Lung (tissue), 12 donors: ENCODE results near the gene ENTPD2. TPM values are rescaled to one million over a fixed set of nuclear protein-coding genes. Genes with fewer than 3 reads are reported as not detected.
A peak's percentile ranks its signal among the peaks of the same experiment; 100 is the strongest.

ENCODE experiments used
- ATAC-seq: fragments of 200-7000 bp; cut with Tn5 transposase; one replicate; pipeline ENCODE4 v1.9.1; 2020; ENCODE audit warnings: moderate number of reproducible peaks; ENCODE audit not compliant: insufficient read depth, low FRiP score
- DNase-seq, 3 donors: peaks; one replicate each; pipeline ENCODE4 v3.0.0-alpha.2; 2013 to 2017
- H3K27ac ChIP-seq, 2 donors: one replicate each; pipeline ENCODE4 v1.5.1; 2013; ENCODE audit warnings: mild to moderate bottlenecking in 2 of 2, moderate library complexity in 2 of 2, control low read depth in 1 of 2, inconsistent platforms in 1 of 2, low read depth in 1 of 2, low read length in 1 of 2
- H3K27me3 ChIP-seq, 3 donors: one replicate each; pipeline ENCODE4 v1.5.1; 2013; ENCODE audit warnings: low read length in 2 of 3; ENCODE audit not compliant: control insufficient read depth in 3 of 3, insufficient read depth in 3 of 3
- H3K36me3 ChIP-seq, 4 donors: one replicate each; pipeline ENCODE4 v1.5.1; 2013; ENCODE audit warnings: low read length in 4 of 4, mild to moderate bottlenecking in 1 of 4, moderate library complexity in 1 of 4; ENCODE audit not compliant: control insufficient read depth in 4 of 4, insufficient read depth in 4 of 4
- H3K4me1 ChIP-seq, 5 donors: one replicate each; pipeline ENCODE4 v1.5.1; 2013; ENCODE audit warnings: low read length in 5 of 5, mild to moderate bottlenecking in 2 of 5, moderate library complexity in 1 of 5; ENCODE audit not compliant: control insufficient read depth in 5 of 5, insufficient read depth in 5 of 5
- H3K4me3 ChIP-seq: one replicate; pipeline ENCODE4 v1.5.1; 2013; ENCODE audit warnings: mild to moderate bottlenecking, control low read depth, moderate library complexity
- H3K9ac ChIP-seq, 2 donors: one replicate each; pipeline ENCODE4 v1.5.1; 2013; ENCODE audit warnings: low read length in 2 of 2, control low read depth in 1 of 2; ENCODE audit not compliant: insufficient read depth in 1 of 2
- H3K9me3 ChIP-seq, 4 donors: one replicate each; pipeline ENCODE4 v1.5.1; 2013; ENCODE audit warnings: low read length in 3 of 4, mild to moderate bottlenecking in 1 of 4, moderate library complexity in 1 of 4; ENCODE audit not compliant: control insufficient read depth in 4 of 4, insufficient read depth in 3 of 4
- WGBS, 2 donors: extraction: QIAGEN DNeasy Blood & Tissue Kit; methylation state at CpG; one replicate each; pipeline ENCODE4 v1.1.7; 2013; 5-methylcytosine and 5-hydroxymethylcytosine counted together
- polyA plus RNA-seq, 2 donors: library from polyadenylated mRNA; stranded (reverse); fragments of 200-250 nt; gene quantifications; one replicate each; pipeline ENCODE4 v1.2.1, GENCODE V29; 2013
- total RNA-seq, 2 donors: library from RNA; depleted of rRNA in 1 of 2; stranded (reverse); fragments of >200 nt in 1 of 2; gene quantifications; one replicate each; pipeline ENCODE4 v1.2.1, GENCODE V29; 2014 to 2021
- TF ChIP-seq, protein P1 (sequence below): IDR thresholded peaks from 2 replicates; pipeline ENCODE4 v1.5.1; 2012; ENCODE audit warnings: mild to moderate bottlenecking; ENCODE audit errors: control extremely low read depth, extremely low read depth
- donor health status: control.
- donor health status: control.
- donor health status: Bipolar disorder and iron deficiency.
- donor health status: healthy.
- donor health status: DM: yes; HTN: yes; CAD: no.

The ENTPD2 gene
- total and polyA plus RNA-seq, 4 donors: 0.39 to 3.2 (median 1.2) TPM

DNA sequence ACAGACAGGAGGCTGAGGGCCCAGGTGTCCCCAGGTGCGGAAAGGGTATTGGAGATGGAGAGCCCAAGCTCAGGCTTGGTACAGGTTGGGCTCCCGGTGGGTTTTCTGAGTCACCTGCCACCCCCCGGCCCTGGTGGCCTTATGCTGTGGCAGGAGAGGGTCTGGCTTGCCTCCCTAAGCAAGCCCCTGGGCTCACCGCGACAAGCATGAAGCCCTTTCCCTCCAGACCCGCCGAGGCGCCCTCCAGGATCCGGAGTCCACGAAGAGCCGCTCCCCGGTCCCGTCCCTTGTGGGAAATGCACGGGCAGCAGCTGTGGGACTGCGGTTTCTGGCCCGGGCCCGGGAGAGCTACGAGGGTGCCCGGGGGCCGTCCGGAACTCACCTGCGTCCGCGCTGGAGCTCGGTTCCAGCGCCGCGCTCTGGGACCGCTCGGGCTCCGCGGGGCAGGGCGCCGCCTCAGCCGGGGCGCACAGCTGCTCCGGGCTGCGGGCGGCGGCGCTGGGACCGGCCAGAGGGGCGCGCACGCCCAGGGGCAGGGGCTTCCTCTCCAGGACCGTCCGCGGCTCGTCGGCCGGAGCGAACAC is 15.7 kb upstream of the ENTPD2 start:
- DNase-seq (no peak), ATAC-seq (no peak)
- TF ChIP-seq, protein P1, sequence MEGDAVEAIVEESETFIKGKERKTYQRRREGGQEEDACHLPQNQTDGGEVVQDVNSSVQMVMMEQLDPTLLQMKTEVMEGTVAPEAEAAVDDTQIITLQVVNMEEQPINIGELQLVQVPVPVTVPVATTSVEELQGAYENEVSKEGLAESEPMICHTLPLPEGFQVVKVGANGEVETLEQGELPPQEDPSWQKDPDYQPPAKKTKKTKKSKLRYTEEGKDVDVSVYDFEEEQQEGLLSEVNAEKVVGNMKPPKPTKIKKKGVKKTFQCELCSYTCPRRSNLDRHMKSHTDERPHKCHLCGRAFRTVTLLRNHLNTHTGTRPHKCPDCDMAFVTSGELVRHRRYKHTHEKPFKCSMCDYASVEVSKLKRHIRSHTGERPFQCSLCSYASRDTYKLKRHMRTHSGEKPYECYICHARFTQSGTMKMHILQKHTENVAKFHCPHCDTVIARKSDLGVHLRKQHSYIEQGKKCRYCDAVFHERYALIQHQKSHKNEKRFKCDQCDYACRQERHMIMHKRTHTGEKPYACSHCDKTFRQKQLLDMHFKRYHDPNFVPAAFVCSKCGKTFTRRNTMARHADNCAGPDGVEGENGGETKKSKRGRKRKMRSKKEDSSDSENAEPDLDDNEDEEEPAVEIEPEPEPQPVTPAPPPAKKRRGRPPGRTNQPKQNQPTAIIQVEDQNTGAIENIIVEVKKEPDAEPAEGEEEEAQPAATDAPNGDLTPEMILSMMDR: no peak
- Histone ChIP-seq H3K4me1 (peaks cover 0 to 23% (median 0%) of the 10 kb centered on the region in 5 donors), H3K36me3 (no peaks in the 10 kb centered on the region), H3K27ac (no peak overlapping the region), H3K9ac (no peak overlapping the region), H3K27me3 (no peaks in the 10 kb centered on the region), H3K4me3 (no peak overlapping the region), H3K9me3 (no peaks in the 10 kb centered on the region)
- WGBS, 2 donors: 6 to 9% methylated on average over 33 to 52 of the region's 52 CpGs

- WGBS, 2 donors: 91 to 94% methylated on average over 16 to 17 of the region's 17 CpGs
These were observed 15.0 kb upstream of the ENTPD2 start for GRCh38 chr9:137068539-137069507.

GRCh38 chr9:137067860-137068538 is 14.1 kb upstream of the ENTPD2 start:
- no peak overlapping the region for H3K27ac ChIP-seq
- no peaks in the 10 kb centered on the region for H3K36me3 ChIP-seq
- TF ChIP-seq, protein P1: peak; percentile 79
- 55 to 57% methylated on average over 12 of the region's 12 CpGs for WGBS, 2 donors
- H3K9me3 ChIP-seq: no peaks in the 10 kb centered on the region
- no peaks in the 10 kb centered on the region for H3K27me3 ChIP-seq
- H3K4me1 ChIP-seq: peaks cover 0 to 23% (median 2%) of the 10 kb centered on the region in 5 donors
- no peak overlapping the region for H3K9ac ChIP-seq
- no peak overlapping the region for H3K4me3 ChIP-seq
- ATAC-seq (no peak), DNase-seq (peak; percentile 77 to 81 (median 77))

More at GRCh38 chr9:137068539-137069507, 15.0 kb upstream of the ENTPD2 start:
- Histone ChIP-seq H3K4me3 (no peak overlapping the region), H3K4me1 (peaks cover 0 to 23% (median 0%) of the 10 kb centered on the region in 5 donors), H3K9ac (no peak overlapping the region), H3K36me3 (no peaks in the 10 kb centered on the region), H3K9me3 (no peaks in the 10 kb centered on the region), H3K27me3 (no peaks in the 10 kb centered on the region), H3K27ac (no peak overlapping the region)
- TF ChIP-seq, protein P1: no peak
- ATAC-seq (no peak), DNase-seq (no peak)
